GM19043 (cell line): ENCODE results near the gene EDEM1.

Experiments used
- ATAC-seq: cut with Tn5 transposase; IDR thresholded peaks from one replicate; pipeline ENCODE4 v1.9.1; 2021; ENCODE audit warnings: low read depth; ENCODE audit not compliant: unreplicated experiment

EDEM1 gene

DNA sequence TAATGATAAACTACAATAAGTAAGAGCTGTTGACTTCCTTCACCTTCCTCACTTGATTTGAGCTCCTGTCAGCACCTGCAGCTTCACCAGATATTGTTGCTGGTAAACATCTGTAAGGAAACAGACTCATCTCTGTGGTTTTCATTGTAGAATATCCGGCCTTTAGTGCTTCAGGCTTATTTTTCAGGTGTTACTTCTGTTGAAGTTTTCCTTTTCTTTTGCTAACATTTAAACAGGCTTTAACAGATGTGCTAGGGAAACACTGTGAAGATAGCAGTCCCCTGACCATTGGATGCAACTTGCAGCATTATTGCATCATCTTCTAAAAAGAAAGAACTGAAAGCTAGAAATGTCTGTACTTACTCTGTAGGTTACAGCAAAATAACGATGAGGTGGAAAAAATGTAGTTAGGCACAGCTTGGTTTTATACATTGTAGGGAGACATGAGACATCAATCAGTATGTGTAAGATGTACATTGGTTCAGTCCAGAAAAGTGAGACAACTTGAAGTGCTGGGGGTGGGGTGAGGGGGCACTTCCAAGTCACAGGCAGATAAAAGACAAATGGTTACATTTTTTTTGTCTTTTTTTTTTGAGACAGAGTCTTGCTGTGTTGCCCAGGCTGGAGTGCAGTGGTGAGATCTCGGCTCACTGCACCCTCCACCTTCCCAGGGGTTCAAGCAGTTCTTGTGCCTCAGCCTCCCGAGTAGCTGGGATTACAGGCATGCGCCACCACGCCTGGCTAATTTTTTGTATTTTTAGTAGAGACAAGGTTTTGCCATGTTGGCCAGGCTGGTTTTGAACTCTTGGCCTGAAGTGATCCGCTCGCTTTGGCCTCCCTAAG lies 10.2 kb downstream of the EDEM1 start:
- ATAC-seq: peak; percentile 59

DNA sequence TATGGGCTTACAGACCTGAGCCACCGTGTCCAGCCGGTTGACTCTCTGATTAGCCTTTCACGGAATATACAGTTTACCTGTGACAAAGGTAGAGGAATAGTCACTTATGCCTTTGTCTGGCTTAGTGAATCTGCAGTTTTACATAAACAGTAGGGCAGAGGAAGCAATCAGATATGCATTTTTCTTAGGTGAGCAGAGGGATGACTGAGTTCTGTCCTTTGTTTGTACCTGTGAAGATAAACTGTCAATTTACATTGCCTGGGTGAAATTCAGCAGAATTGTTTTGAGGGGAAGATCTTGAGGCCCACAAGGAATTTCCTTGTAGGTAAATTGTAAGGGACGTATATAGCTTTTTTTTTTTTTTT lies 10.8 kb downstream of the EDEM1 start:
- no peak for ATAC-seq

DNA sequence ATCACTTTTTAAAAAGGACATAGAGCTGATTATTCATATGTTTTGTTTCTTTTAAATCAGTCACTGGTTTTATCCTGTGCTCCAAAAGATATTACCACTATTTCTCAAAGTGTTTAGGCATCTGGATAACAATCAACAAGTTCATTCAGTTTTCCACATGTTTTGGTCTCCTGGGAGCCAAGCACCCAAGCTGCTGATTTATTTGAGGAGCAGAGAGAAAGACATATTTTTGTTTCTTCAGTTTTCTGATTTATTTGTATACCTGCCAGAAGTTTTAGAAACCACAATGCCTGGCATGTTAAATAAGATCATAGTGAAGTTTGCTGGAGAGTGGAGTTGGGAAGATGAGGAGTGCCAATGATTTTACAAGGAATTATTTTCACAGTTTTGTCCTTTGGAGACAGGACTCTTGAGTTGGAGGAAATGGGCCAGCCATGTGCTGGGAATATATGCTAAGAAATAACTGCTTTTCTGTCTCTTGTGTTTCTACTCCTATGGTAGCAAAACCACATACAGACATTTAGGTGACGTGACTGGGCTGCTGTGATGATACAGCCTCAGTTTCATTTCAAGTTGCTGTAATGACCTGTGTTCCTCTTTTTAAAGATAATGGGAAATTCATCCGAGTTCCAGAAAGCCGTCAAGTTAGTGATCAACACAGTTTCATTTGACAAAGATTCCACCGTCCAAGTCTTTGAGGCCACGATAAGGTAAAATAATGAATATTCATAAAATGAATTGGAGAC lies 11.7 kb downstream of the EDEM1 start:
- peak; percentile 32 for ATAC-seq

DNA sequence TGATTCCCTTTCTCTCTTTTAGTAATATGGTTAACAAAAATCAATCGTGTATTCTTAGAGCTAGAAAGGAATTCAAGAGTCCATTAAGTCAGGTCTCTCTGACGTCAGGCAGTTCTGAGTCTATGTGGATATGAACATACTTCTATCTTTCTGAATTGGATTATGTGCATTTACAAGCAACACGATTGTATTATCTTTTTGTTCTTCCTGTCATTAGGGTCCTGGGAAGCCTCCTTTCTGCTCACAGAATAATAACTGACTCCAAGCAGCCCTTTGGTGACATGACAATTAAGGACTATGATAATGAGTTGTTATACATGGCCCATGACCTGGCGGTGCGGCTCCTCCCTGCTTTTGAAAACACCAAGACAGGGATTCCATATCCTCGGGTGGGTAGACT lies 14.0 kb downstream of the EDEM1 start:
- ATAC-seq: no peak

DNA sequence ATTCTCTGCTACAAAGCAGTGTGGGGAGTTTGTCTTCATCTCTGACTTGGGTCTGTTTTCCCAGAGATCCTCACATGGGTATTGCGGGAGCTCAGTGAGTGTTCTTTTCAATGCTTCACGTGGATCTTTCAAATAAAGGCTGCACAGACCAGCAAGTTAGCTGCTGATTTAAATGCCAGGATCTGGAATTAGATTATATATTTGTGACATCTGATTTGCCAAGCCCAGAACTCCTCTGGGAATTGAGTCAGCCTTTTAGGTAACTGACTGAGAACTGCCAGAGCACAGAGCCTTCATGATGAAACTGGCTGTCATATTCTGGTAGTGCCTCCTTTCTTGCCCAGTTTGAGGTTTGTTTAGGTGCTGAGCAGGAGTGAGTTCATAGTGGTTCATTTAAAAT lies 14.7 kb downstream of the EDEM1 start:
- no peak for ATAC-seq

DNA sequence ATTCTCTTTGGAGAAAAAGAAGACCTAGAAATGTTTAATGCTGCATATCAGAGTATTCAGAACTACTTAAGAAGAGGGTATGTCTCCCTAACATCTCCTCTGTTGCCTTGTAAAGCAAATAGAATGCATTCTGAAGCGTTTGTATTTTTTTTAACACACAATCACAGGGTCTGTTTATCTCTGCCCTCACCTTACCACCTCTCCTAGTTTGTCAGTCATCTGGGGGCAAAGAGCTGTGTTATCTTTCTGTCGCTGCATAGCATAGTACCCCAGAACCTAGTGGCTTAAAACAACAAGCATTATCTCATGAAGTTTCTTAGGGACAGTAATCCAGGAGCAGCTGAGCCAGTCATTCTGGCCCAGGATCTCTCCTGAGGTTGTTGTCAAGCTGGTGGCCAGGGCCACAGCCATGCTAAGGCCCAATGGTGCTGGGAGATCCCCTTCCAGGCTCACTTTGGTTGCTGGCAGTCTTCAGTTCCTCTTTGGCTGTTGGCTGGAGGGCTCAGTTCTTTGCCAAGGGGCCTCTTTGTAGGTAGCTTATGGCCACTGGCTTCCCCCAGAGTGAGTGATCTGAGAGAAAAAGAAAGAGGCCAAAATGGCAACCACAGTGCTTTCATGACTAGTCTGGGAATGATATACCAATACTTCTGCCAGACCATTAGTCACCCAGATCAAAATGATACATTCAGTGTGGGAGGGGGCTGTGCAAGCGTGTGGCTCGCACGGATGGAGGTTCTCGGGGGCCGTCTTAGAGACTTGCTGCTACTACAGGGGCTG lies 17.8 kb downstream of the EDEM1 start:
- ATAC-seq: peak; percentile 97

DNA sequence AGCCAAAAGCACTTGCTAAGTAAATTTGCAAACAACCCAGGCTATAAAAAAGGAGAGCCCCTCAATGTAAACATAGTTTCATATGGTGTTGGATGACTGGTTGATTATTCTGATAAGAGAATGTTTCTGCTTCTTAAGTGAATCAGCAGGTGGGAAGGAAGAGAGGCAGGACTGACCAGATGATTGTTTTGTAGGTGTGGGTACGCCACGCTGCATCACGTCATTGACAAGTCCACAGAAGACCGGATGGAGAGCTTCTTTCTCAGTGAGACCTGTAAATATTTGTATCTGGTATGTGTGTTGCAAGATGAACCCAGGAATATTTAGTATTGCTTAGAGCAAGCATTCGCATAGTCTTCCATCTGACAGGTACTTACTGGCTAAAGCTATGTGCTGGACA lies 23.4 kb downstream of the EDEM1 start:
- ATAC-seq: no peak

DNA sequence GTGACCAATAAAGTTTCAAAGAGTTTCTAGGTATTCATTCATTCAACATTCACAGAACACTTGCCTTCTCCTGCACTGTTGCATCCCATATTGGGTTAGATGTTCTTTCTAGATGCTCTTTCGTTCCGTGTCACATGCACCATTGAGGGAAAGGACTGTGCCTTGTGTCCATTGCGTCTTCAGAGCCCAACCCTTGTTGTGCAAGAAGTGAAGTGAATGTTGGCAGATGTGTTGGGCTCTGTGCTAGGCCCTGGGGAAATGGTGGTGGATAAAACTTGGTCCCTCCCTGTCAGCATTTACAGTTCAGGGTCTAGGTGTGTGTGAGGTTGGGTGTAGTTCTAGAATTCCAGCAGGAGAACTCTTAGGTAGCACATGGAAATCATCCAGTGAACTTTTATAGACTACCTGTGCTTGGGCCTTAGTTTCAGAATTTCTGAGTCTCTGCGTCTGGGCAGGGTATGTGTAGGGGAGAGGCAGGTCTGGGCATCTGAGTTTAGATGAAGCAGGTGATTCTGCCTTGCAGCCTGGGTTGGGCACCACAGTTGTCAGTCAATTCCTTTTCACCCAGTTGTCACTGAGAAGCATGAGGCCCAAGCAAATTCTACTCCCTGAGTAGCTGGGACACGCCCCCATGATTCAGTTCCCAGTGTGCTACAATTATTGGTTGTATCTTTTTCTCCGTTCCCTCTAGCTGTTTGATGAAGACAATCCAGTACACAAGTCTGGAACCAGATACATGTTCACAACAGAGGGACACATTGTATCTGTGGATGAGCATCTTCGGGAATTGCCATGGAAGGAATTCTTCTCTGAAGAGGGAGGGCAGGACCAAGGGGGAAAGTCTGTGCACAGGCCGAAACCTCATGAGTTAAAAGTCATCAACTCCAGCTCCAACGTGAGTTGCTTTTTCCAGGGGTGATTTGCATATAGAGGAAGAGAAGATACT lies 25.4 kb downstream of the EDEM1 start:
- ATAC-seq: no peak

DNA sequence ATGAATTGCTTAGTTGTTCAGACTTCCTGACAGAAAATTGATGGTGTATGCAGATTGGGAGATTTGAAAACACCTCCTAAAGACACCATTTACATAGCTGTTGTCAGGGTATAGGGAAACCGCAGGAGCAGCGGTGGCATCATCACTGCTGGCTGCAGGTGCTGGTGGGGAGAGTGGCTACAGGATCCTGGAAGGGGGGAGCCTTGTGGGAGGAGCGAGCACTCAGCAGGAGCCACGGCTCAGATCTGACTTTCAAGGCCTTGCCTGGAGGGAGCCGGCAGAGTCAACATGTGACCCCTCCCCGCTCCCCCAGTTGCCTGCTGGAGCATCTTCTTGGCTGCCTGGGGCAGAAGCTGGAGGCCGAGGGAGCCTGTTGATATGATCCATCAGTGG lies 26.1 kb downstream of the EDEM1 start:
- no peak for ATAC-seq

DNA sequence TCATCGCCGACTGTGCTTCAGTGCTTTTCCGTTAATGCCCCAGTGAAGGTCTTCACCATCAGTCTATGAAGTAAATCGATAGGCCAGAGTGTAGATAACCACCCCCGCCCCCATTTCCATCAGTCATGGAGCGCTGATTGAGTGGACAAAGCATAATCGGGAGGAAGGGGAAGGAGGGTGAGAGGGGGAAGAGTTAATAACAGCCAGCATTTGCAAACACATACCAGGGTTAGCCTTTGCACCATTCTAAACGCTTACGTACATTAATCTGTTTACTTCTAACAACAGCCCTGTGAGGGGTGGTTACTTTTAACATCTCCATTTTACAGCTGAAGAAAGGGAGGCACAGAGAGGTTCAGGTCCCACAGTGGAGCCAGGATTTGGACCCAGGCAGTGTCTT lies 26.8 kb downstream of the EDEM1 start:
- ATAC-seq: no peak

DNA sequence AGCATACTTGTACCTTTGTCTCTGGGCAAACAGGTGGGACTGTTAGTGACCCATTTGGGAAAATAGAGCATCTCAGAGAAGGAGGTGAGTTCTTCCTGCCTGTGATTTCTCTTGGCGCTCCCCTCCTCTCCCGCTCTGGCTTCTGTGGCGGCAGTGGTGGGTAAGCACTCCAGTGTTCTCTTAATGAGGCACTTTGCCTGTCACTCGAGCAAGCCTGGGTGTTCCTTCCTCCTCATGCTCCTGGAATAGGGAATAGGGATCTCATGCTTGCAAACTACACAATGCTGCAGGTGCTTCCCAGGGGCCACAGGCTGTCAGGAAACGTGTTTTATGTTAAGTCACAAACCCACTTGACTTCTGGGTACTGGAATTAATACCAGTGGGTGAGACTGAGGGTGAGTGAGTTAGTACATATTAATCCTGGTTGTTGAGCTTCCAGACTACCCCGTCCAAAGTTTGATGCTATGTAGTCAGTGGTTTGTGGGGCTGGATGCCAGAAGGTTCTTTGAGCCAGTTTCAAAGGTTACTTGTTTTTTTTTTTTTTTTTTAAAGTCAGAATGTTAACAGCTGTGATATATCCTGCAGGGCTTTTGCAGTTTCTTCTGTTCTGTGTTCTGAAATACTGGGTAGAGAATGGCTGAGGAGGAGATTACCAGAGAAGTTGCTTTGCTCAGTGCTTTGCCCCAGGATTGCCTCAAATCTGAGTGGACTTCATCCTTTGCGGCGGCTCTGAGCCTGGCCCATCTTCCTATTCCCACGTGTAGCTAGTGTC lies 30.5 kb downstream of the EDEM1 start:
- ATAC-seq: no peak

DNA sequence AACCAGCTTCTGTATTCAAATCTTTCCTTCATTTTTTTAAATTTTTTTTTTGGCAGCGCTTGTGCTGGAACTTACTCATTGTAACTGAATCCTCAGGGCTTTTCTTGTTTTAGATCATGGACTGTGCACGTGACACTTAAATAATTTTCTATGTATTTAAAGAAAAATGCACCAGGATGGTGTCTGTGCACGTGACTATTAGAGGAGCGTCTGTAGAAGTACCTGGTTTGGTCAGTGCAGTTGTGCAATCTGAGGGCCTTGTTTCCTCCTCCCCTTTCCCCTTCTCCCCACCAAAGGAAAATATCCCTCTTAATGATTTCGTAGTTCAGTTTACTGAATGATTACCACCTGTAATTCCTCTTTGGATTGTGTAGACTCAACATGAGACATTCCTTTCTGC lies 31.3 kb downstream of the EDEM1 start:
- no peak for ATAC-seq

DNA sequence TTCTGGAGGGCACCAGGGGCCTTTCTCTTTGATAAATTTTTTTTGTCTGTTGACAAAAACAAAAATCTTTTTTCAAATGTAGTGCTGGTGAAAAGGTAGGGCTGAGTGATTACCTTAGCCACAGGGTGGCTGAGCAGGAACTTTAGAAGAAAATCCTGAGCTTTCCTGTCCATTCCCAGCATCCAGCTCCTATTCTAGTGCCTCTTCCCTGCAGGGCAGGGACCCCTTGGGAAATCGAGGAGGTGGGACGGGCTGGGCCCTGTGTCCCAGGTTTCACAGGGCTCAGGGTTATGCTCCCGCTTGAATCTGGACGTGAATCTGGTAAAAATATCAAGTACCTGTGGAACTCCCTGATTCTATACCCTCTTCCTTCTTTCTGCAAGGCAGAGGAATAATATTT lies 31.7 kb downstream of the EDEM1 start:
- no peak for ATAC-seq

DNA sequence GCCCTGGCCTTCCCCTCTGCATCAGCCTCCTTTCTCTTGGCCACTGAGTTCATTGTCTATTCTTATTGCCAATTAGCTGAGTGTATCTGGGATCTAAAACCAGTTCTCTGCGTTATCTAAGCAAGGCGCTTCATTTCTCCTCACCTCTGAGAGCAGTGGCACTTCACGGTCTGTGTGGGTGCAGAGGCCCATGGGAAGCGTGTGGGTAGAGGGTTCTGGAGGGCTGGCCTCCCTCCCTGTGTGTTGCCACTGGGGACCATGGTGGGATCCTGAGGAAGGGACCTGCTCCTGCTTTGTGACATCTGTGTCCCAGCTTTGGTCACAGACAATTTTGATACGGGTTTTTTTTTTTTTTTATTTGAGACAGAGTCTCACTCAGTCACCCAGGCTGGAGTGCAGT lies 32.7 kb downstream of the EDEM1 start:
- no peak for ATAC-seq

DNA sequence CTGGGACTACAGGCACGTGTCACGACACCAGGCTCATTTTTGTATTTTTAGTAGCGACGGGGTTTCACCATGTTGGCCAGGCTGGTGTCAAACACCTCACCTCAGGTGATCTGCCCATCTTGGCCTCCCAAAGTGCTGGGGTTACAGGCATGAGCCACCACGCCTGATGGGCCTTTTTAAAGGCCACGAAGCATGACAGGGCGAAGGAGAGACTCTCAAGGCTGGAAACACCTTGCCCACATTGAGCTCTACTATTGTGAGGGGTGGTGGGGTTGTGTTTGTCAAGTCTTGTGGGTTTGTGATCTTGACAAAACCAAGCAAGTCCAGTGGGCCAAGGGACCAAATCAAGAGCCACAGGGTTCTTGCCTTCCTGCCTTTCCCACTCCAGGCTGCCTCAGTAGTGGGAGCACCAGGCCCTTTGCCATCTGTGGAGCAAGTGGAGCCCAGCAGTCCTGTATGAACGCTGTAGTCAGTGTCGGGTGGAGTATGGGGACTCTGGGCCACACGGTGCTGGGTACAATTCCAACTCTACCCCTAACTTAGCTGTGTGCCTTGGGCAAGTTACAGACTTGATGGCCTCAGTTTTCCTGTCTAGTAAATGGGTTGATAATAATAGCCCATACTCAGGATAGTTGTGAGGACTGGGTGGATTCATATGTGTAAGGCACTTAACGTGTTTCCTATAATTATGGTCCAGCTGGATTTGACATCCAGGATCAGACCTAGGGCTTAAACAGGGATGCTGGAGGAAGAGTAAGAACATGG lies 33.3 kb downstream of the EDEM1 start:
- no peak for ATAC-seq

DNA sequence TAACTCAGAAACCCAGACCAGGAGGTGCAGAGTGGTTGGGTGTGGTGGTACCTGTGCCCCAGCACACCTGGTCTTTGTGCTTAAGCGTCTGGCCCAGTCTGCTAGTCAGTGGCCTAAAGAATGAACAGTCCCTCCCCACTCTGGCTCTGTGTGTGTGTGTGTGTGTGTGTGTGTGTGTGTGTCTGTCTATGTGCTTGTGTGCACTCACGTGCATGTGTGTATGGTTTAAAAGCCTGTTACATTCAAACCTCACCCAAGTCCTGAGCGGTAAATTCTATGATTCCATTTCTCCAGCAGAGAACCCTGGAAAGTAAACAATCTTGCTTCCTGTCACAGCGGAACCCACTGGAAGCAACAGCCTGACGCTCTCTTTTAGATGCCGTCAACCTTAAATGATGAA lies 34.2 kb downstream of the EDEM1 start:
- no peak for ATAC-seq

DNA sequence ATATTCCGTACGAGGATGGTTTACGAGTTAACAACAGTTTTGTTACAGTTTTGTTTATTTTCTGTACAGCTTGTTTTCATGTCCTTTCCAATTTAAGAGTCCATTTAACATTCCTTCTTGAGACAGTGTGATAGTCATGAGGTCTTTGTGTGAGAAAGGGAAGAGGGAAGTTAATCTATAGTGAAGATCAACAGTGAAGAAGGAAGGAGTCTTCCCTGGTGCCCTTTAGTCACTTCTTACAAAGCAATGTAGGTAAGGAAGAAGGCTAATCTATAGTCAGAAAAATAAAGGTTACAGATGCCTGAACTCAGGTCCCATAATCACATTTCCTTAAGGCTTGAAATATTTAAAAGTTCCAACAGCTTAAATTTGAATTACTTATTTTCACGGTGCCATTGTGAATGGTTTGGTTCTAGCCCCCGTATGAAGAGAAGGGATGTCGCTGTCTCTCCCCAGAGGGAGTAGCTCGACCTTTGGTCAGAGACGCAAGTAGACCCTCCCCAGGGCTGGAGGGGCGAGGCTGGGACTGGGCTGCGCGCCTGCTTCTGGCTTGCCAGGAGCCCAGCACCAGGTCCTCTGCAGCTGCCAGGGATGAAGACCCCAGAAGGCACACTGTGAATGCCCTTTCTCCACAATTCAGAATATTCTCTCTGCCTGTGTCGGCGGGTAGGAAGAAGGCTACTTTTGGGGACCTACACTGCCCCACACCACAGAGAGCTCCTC lies 34.9 kb downstream of the EDEM1 start:
- no peak for ATAC-seq

DNA sequence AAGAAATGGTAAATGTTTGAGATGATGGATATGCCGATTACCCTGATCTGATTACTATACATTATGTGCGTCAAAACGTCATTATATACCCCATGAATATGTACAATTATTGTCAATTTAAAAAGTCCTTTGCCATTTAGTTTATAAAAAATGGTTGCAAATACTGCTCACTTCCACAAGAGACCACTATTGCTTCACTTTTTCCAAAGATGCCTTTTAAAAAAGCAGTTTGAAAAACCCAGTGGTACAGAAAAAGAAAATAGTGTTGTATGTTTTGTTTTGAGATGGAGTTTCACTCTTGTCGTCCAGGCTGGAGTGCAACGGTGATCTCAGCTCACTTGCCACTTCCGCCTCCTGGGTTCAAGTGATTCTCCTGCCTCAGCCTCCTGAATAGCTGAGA lies 39.3 kb downstream of the EDEM1 start:
- ATAC-seq: no peak
